ENCODE measurements around the gene IL7R.
"Not testable (repeated sequence)": the region's sequence is repeated elsewhere in the genome, so short reads cannot be mapped to it uniquely, and the experiment has no call there.

IL7R gene

GRCh38 chr5:35879096-35879495 lies 22.4 kb downstream of the IL7R start:
- DNase-seq: no peak

GRCh38 chr5:35879649-35880048 lies 23.0 kb downstream of the IL7R start:
- DNase-seq: no peak

- no peak for DNase-seq
Observed at GRCh38 chr5:35880156-35880555, 23.5 kb downstream of the IL7R start.

GRCh38 chr5:35881758-35882157 lies 25.1 kb downstream of the IL7R start:
- DNase-seq: no peak

- no peak for DNase-seq
Observed at GRCh38 chr5:35884191-35884769, 27.6 kb downstream of the IL7R start.

- DNase-seq: no peak
Observed at GRCh38 chr5:35884773-35885172, 28.1 kb downstream of the IL7R start.

- no peak for DNase-seq
Observed at GRCh38 chr5:35886381-35886780, 29.7 kb downstream of the IL7R start.

GRCh38 chr5:35887321-35888100 lies 30.8 kb downstream of the IL7R start:
- no peak for DNase-seq

GRCh38 chr5:35890021-35891020 lies 33.6 kb downstream of the IL7R start:
- DNase-seq: no peak

GRCh38 chr5:35892799-35893198 lies 36.1 kb downstream of the IL7R start:
- not testable (repeated sequence) for DNase-seq

- no peak for DNase-seq
Observed at GRCh38 chr5:35894131-35894530, 37.4 kb downstream of the IL7R start.

GRCh38 chr5:35898952-35899660 lies 42.4 kb downstream of the IL7R start:
- DNase-seq: no peak

- DNase-seq: no peak
Observed at GRCh38 chr5:35899800-35900199, 43.1 kb downstream of the IL7R start.

GRCh38 chr5:35900972-35901695 lies 44.4 kb downstream of the IL7R start:
- DNase-seq: no peak

GRCh38 chr5:35902046-35902672 lies 45.5 kb downstream of the IL7R start:
- no peak for DNase-seq

- no peak for DNase-seq
Observed at GRCh38 chr5:35903631-35904203, 47.0 kb downstream of the IL7R start.

GRCh38 chr5:35904443-35905132 lies 47.9 kb downstream of the IL7R start:
- DNase-seq: no peak

GRCh38 chr5:35908228-35908627 lies 51.5 kb downstream of the IL7R start:
- no peak for DNase-seq

- no peak for DNase-seq
Observed at GRCh38 chr5:35908814-35909213, 52.1 kb downstream of the IL7R start.

- no peak for DNase-seq
Observed at GRCh38 chr5:35919191-35919590, 62.5 kb downstream of the IL7R start.

- DNase-seq: no peak
Observed at GRCh38 chr5:35920890-35921289, 64.2 kb downstream of the IL7R start.

Data from NCI-H1417 (cell line).